GM21576 (cell line): ENCODE measurements around the gene ENO1.
"Not testable (repeated sequence)": the region's sequence is repeated elsewhere in the genome, so short reads cannot be mapped to it uniquely, and the experiment has no call there.

Experiments used
- ATAC-seq: cut with Tn5 transposase; IDR thresholded peaks from one replicate; pipeline ENCODE4 v1.9.1; 2021; ENCODE audit warnings: mild to moderate bottlenecking, moderate library complexity; ENCODE audit not compliant: unreplicated experiment

ENO1 gene

GRCh38 chr1:8897505-8897904 lies 19.0 kb upstream of the ENO1 start:
- ATAC-seq = not testable (repeated sequence)

- ATAC-seq = not testable (repeated sequence)
Observed at GRCh38 chr1:8896775-8897174, 18.3 kb upstream of the ENO1 start.

GRCh38 chr1:8892026-8892425 lies 13.5 kb upstream of the ENO1 start:
- ATAC-seq = no peak

- ATAC-seq = no peak
Observed at GRCh38 chr1:8891401-8891800, 12.9 kb upstream of the ENO1 start.

- ATAC-seq = no peak
Observed at GRCh38 chr1:8889925-8890785, 11.7 kb upstream of the ENO1 start.

DNA sequence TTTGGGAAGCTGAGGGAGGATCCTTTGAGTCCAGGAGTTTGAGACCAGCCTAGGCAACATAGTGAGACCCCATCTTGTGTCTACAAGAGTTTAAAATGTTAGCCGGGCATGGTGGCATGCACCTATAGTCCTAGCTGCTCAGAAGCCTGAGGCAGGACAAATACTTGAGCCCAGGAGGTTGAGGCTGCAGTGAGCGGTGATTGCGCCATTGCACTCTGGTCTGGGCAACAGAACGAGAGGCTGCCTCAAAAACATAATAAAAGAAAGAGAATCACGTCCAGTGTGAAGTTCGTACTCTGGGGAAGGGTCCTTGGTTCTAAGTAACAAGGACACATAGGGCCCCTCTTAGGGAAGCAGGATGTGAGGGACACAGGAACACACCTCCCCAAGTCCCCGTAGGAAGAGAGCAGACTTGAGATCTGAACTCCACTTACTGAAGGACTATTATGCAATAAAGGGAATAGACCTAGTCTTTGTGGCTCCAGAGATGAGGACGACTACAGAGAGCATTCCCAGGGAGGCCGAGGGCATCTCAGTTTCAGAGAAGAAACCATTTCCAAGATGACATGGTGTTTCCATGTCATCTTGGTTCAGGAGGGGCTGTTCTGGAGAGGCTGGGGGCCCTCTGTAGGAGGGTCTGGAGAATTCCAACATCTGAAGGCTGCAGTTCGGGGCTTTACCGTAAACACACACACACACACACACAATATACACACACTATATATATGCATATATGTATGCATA lies 10.8 kb upstream of the ENO1 start:
- ATAC-seq = no peak

DNA sequence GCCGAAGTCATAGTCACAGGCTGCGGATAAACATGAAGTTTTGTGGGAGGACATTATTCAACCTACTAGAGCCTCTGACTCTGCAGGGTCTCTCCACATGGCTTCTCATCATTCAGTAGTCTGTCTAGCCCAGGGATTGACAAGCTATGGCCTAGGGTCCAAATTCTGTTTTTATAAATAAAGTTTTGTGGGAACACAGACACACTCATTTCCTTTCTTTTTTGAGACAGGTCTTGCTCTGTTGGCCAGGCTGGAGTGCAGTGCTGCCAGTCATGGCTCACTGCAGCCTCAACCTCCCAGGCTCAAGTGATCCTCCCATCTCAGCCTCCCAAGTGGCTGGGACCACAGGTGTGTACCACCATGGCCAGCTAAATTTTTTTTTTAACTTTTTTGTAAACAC lies 8.1 kb upstream of the ENO1 start:
- no peak for ATAC-seq

DNA sequence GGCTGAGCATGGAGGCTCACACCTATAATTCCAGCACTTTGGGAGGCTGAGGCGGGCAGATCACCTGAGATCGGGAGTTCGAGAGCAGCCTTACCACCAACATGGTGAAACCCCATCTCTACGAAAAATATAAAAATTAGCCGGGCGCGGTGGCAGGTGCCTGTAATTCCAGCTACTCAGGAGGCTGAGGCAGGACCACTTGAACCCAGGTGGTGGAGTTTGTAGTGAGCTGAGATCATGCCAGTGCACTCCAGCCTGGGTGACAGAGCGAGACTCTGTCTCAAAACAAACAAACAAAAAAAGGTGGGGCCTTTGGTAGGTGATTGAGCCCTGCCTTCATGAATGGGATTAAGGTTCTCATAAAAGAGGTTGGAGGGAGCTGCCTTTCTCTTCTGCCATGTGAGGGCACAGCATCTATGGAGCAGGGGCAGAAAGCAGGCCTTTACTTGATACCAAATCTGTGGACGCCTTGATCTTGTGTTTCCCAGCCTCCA lies 7.6 kb upstream of the ENO1 start:
- ATAC-seq = not testable (repeated sequence)

GRCh38 chr1:8884105-8884504 lies 5.6 kb upstream of the ENO1 start:
- ATAC-seq = not testable (repeated sequence)

DNA sequence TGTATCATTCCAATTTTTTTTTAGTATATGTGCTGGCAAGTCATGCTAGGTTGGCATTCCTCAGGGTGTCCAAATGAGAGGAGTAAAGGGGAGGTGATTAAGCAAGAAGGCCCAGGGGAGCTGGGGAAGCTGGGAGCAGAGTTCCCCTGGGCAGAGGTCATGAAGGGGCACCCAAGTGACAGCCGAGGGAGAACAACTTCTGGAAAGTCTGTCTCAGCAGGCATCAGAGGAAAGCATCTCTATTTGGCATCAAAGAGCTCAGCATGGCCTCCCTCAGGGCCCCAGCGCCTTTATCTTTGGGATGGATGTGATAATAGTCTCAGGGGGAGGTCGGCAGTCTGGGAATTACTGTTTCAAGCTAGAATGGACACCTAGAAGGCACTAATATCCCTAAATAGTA lies 5.0 kb upstream of the ENO1 start:
- no peak for ATAC-seq

- ATAC-seq = no peak
Observed at GRCh38 chr1:8879922-8880676, 1.6 kb upstream of the ENO1 start.

- ATAC-seq = no peak
Observed at GRCh38 chr1:8879464-8879921, 1.0 kb upstream of the ENO1 start.

- peak; percentile 71 for ATAC-seq
Observed at GRCh38 chr1:8878698-8879463, 395 bp upstream of the ENO1 start.

- no peak for ATAC-seq
Observed at GRCh38 chr1:8876087-8876486, 2.4 kb downstream of the ENO1 start.

- ATAC-seq = no peak
Observed at GRCh38 chr1:8875216-8875861, 3.1 kb downstream of the ENO1 start.

GRCh38 chr1:8874230-8875201 lies 4.0 kb downstream of the ENO1 start:
- no peak for ATAC-seq

GRCh38 chr1:8873506-8874229 lies 4.8 kb downstream of the ENO1 start:
- ATAC-seq = no peak

GRCh38 chr1:8873001-8873400 lies 5.5 kb downstream of the ENO1 start:
- no peak for ATAC-seq
